ENCODE measurements around the gene NKX2-1.

Gene NKX2-1

GRCh38 chr14:36522347-36522971 is 2.4 kb upstream of the NKX2-1 start:
- in situ Hi-C loops (cut with MboI; ENCODE audit: low pct_unique_long_range_greater_than_20kb, low sequenced_read_pairs, unreplicated experiment), result loop anchor here (25.0 kb wide), 1 partner anchor 1065 kb away; the partner anchor contains the start of genes FOXA1 and TTC6
- peak; percentile 25 for DNase-seq (ENCODE audit: low spot score)
- no peak for TF ChIP-seq CTCF (IDR thresholded peaks at IDR 0.05; ENCODE audit: extremely low read depth, insufficient read depth, missing control alignments)

GRCh38 chr14:36521598-36522345 is 1.7 kb upstream of the NKX2-1 start:
- no peak for TF ChIP-seq CTCF (IDR thresholded peaks at IDR 0.05; ENCODE audit: extremely low read depth, insufficient read depth, missing control alignments)
- peak; percentile 38 for DNase-seq (ENCODE audit: low spot score)
- in situ Hi-C loops (cut with MboI; ENCODE audit: low pct_unique_long_range_greater_than_20kb, low sequenced_read_pairs, unreplicated experiment), result loop anchor here (25.0 kb wide), 1 partner anchor 1066 kb away; the partner anchor contains the start of genes FOXA1 and TTC6

- in situ Hi-C loops (cut with MboI; ENCODE audit: low pct_unique_long_range_greater_than_20kb, low sequenced_read_pairs, unreplicated experiment), result loop anchor here (25.0 kb wide), 1 partner anchor 1066 kb away; the partner anchor contains the start of genes FOXA1 and TTC6
- DNase-seq (ENCODE audit: low spot score), result peak; percentile 76
Observed at GRCh38 chr14:36520601-36521525, 831 bp upstream of the NKX2-1 start.

GRCh38 chr14:36518586-36519430 is 1.2 kb downstream of the NKX2-1 start:
- TF ChIP-seq CTCF (IDR thresholded peaks at IDR 0.05; ENCODE audit: extremely low read depth, insufficient read depth, missing control alignments), result no peak
- in situ Hi-C loops (cut with MboI; ENCODE audit: low pct_unique_long_range_greater_than_20kb, low sequenced_read_pairs, unreplicated experiment), result loop anchor here (10.0 to 25.0 kb wide), 3 partner anchors 66 to 1068 kb away; partner anchors contain the start of genes FOXA1, NKX2-8 and TTC6
- DNase-seq (ENCODE audit: low spot score), result peak; percentile 46

More at GRCh38 chr14:36520601-36521525, 831 bp upstream of the NKX2-1 start:
- TF ChIP-seq CTCF (IDR thresholded peaks at IDR 0.05; ENCODE audit: extremely low read depth, insufficient read depth, missing control alignments), result peak; percentile 28

- no peak for DNase-seq (ENCODE audit: low spot score)
- in situ Hi-C loops (cut with MboI; ENCODE audit: low pct_unique_long_range_greater_than_20kb, low sequenced_read_pairs, unreplicated experiment), result loop anchor here (10.0 to 25.0 kb wide), 3 partner anchors 67 to 1069 kb away; partner anchors contain the start of genes FOXA1, NKX2-8 and TTC6
- no peak for TF ChIP-seq CTCF (IDR thresholded peaks at IDR 0.05; ENCODE audit: extremely low read depth, insufficient read depth, missing control alignments)
Observed at GRCh38 chr14:36518031-36518585, 1.9 kb downstream of the NKX2-1 start.
